HG02981 (cell line): Measurements from ENCODE around the gene SPOP.
"Not testable (repeated sequence)": the region's sequence is repeated elsewhere in the genome, so short reads cannot be mapped to it uniquely, and the experiment has no call there.

Experiments used
- ATAC-seq: cut with Tn5 transposase; IDR thresholded peaks from one replicate; pipeline ENCODE4 v1.9.1; 2021; ENCODE audit warnings: mild to moderate bottlenecking, moderate library complexity; ENCODE audit not compliant: unreplicated experiment

The SPOP gene

DNA sequence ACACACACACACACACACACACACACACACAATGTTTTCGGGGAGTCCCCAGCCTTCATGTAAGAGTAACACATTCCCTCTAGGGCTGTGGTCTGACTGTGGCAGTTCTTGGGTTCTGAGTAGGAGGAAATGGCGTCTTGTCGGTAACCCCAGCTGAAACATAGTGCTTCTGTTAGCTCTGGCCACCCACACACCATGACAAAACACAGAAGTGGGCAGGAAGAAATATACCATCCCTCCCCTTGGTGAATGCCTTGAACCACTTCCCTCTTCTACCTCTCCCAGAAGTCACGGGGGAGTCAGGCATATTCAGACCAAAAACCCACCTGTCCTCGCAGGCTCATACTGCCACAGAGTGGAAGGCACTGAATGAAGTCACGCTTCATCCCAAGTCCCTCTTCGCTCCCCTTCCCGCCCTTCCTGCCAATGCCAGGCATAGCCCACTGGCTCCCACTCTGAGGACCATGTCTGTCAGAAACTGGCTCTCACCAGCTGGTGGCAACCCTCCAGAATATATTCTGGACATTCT lies 18.4 kb upstream of the SPOP start:
- no peak for ATAC-seq

DNA sequence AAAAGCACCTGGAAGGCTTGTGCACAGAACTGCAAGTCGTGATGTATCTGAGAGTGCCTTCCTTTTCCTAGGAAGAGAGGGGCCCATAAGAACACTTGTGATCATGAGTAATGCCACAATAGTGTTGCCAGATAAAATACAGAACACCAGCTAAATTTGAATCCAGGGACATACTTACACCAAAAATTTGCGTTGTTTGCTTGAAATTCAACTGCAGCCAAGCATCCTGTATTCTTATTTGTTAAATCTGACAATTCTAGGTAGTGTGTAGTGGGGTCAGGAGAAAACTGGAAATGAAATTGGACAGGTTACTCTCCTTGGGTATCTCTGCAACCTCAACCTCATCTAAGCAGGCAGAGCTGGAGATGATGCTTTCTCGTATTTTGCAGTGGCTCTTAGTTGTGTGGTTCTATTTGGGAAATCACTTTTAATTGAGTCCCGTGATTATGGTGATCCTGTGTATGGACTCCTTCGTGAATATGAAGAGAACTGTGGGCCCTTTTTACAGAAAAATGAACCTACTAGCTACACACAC lies 17.9 kb upstream of the SPOP start:
- ATAC-seq, result no peak

DNA sequence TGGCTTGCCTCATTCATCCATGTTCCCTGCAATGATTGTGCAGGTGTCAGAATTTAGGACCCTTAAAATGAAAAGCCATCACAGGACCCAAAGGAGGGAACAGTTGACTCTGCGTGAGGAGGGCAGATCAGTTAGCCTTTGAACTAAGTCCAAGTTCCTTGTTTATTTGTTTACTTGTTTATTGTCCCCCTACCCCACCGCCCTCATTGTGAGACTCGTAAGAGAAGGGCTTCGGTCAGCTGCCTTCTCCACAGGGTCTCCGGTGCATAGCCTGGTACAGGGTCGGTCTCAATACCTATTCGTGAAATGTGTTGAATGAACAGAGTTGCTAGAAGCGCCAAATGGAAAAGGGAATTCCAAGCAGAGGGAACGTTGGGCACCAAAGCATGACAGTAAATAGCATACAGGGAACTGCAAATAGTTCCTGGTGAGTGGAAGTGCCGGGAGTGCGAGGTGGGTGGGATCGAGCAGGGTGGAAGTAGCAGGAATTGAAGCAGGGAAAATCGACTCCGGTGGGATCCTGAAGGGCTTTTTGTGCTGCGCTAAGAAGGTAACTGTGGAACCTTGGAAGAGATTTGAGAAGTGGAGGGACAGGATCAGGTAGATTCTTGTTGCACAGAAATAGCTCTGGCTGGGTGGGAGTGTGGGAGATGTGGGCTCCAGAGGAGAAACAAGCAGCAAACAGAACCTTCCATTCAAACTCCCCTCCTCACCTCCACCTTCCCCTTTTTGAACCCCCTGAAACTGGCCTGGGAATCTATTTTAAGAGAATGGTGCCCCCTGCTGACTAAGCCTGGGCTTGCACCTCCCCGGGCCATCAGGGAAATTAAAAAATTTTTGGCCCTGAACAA lies 17.2 kb upstream of the SPOP start:
- ATAC-seq, result no peak

DNA sequence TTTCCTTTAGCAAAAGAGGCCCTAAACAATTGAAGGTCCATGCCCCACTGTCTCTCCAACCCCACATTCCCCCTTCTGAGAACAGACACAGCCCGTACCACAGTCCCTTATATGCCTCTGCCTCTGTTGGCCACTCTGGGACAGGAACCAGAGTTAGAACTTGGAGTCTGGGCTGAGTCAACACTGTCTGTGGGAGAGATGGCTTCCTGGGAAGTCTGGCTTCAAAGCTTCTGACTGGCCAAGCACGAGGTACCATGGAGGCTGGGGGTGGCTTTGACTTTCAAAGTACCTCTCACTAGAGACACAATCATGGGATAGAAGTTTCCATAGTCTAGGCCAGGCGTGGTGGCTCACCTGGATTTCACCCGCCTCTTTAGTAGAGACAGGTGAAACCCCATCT lies 14.9 kb upstream of the SPOP start:
- ATAC-seq, result no peak

DNA sequence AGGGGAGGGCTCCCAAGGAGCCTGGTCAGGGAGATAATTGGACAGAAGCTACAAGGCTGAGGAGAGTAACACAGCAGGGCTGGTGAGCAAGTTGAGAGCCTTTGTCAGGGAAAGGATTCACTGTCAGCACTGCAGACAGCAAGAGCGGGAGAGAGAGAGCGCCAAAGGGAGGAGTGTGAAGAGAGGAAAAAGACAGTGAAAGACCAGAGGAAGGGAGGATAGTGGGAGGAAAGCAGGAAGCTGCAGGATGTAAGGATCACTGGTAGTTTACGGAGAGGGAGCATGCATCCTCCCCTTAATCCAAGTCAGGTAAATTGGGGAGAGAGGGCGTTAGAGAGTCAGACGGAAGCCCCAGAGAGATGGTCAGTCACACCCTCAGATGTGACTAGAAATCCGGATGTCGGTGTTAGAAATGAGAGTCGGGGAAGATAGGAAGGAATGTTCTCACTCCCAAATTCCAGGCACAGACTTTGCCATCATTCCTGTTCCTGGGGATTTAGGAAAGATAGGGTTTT lies 13.8 kb upstream of the SPOP start:
- ATAC-seq, result no peak

DNA sequence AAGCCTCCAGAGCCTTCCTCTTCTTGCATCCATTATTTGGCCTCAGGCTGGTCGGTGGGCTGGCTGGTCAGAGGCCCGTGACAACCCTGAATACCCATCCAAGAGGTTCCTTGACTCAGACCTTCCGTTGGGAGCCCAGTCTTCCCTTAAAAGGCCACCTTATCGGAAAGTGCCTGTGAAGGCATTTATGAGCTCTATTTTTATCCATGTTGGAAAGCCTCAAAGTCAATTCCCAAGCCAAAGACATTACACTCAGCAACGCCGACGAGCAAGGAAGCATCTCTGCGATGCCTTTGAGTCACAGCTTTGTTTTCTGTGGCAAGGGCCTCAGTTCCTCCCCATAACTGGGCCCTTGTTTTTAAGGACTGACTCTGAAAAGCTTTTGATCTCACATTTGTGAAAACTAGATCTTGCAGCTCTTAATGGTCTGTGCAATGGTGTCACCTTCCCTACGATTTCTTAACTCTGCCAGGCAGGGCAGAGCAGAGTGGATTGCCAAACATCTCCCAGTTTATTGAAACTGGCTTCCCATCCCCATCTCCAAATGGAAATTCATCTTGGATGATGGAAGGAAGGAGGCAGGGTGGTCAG lies 13.3 kb upstream of the SPOP start:
- ATAC-seq, result no peak

DNA sequence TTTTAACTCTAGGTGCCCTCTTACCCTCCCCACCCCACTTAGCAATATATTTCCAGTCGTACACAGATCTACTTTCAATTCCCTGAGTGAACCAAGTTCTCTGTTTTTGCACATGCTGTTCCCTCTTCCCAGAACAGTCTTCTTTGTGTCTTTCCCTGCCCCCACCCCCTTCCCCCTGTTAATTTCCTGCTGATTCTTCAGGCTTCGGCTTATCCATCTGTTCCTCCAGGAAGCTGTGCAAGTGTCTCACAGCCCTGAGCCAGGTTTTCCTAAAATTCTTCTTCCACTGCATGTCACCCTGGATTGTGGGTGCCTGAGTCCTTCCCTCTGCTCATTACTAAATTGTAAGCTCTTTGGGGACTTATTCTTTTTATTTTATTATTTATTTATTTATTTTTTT lies 12.4 kb upstream of the SPOP start:
- ATAC-seq, result no peak

DNA sequence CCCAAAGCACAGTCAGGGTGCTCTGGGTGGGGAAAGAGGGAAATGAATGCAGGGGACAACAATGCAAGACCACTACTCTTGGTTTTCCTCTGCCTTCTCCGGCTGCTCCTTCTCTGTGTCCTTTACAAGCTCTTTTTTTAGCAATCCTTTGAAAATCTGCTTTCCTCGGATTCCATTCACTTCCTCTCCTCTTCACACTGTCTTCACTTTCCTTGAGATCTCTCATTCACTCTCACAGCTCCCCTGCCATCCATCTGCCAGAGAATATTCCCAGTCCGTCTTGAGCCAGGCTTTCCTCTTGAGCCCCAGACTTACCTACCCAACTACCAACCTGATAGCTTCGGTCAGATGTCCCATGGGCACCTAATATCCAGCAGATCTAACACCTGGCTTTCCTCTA lies 11.0 kb upstream of the SPOP start:
- ATAC-seq, result no peak

DNA sequence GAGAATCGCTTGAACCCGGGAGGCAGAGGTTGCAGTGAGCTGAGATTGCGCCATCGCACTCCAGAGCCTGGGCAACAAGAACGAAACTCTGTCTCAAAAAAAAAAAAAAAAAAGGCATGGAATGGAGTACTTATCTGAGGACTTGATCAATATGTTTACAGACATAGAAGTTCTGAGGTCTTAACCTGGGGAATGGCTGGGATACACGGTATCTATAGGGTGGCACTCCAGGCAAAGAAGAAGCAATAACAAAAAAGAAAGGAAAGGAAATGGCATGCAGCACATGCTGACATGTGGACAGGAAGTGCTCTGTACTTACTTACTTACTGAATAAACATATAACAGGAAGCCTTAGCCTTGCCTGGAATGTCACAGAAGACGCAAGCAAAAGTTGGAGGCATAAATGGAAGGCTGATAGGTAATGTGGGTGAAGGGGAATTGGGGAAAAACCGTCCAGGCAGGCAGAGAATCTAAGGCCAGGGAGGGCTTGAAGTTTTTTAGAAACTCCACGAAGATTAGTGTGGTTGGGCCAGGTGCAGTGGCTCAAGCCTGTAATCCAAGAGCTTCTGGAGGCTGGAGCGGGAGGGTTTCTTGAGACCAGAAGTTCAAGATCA lies 10.1 kb upstream of the SPOP start:
- ATAC-seq, result no peak

DNA sequence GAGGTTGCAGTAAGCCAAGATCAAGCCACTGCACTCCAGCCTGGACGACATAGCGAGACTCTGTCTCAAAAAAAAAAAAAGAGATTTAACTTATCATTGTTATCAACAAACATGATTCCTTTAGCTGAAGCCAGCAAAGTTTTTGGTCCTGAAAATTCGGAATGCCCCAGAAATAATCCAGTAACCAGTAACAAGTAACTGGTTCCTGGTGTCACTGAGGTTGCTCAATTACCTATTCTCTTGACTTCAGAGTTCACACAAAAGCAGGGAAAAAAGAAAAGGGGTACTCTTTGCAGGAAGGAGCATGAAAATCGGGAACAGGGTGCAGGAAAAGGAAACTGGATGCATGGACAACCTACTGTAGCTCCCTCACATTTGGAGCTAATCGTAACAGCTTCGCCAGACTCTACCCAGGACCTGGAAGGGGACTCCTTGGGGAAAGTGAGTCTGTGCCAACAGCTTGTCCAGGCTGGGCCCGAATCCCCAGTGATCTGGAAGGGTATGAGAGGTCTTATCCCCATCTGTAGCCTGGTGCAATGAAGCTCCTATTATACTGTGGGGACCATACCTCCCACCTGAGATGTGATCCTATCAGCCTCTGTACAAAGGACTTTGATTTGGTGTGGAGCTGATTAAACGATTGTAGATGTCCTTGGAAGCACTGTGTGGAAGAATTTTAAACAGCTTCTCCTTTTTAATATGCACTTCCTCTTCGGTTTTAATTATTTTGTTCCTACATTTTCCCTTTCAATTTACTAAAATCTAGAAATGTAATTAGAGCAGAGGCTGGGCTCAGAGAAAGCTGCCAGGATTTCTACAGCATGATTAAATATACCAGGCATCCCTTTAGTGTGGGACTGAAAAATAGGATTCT lies 3.4 kb upstream of the SPOP start:
- ATAC-seq, result no peak

DNA sequence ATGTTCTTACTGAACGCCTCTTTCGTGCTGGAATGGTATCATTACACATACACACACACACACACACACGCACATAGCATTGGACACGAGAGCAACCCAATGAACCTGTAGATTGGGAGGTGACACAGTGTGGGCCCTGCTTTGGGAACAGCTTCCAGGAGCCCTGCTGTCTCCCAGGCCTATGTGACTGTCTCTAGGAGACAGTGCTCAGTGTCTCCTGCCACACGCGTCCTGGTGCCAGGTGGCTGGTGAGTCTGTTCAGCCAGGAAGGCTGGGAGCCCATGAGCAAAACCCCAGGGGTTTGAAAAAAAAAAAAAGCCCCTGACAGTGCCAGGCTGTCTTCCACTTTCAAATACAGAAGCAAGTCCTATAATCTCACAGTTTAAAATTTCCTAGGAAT lies 2.4 kb upstream of the SPOP start:
- no peak for ATAC-seq

DNA sequence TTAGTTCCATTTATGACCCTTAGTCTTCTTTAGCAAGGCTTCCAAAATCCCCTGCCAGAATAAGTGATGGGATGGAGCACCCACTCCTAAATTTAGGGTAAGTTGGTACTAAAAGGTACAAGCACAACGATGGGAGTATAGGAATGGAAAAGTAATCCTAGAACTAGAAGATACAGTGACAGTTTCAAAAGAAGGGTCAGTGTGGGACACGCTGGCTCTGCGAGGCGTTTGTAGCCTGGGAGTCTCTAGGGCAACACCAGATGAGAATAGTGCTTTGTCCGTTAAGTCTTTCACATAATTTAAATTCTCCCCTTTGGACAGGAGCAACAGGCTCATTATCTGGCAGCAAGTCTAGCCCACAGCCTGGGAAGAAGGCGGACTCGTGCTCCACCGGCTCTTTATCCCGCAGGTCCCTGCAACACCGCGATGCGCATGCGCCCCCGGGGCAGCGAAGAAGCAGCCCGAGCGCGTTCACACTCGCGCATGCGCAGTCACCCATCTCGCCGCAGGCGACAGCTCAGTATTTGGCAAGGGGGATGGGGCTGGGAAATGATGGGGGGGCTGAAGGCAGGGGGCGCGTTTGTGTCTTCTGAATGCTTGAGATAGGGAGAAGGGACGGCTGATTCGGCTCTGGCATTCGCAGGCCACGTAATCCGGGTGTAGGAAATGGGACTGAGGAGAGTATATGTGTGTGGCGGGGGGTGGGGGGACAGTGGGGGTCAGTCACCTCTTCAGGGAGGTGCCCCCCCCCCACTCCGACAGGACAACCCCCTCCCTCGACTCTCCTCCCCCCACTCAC lies 564 bp downstream of the SPOP start:
- ATAC-seq, result peak; percentile 47

DNA sequence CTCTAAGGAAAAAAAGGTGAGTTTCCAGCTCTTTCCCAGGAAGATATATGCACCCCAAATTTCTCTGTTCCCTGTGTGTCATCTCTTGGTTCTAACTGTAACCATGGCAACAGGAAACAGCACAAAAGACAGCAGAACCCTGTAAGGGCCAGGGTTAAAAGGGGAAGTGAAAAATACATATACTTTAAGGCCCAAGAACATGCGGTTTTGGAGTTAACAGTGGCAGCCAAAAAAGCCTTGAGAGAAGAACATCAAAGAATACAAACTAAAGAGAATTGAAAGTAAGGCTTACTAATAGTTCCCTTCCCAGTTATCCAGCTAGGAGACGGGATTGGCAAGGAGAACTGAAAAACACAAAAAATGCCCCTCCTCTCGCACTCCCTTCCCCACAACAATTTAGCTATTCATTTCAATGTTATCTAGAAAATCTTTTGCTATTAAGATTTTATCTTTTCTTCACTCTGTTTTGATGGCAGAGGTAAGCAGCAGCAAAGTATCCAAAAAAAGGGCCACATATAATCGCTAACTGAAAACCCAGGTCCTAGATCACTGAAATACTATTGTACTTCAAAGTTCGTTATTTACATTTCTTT lies 1.5 kb downstream of the SPOP start:
- peak; percentile 60 for ATAC-seq

DNA sequence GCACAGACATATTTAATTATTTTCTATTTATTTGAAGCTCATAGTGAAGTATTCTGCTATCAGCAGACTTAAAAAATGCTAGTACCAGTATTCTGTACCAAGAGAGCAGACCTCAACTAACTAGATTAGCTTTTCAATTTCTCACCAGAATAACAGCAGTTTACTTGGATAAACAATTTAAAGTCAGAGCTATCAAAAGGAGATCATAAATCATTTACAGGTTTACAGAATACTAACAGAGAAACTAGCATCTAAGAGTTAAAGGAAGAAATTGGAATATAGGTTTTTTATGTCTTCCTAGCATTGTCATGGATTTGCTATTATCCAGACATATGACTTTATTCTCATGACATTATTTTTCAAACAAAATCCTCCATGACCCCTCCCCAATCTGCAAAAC lies 3.4 kb downstream of the SPOP start:
- no peak for ATAC-seq

DNA sequence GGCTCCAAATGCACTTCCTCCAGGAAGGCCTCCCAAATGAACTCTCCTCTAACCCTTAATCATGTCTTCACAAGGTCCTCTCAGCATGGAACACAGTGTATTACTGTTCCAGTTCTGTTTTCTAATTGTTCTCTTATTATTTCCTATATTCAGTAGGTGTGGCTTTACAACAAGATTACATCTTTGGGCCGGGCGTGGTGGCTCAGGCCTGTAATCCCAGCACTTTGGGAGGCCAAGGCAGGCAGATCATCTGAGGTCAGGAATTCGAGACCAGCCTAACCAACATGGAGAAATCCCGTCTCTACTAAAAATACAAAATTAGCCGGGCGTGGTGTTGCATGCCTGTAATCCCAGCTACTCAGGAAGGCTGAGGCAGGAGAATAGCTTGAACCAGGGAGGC lies 4.2 kb downstream of the SPOP start:
- not testable (repeated sequence) for ATAC-seq

DNA sequence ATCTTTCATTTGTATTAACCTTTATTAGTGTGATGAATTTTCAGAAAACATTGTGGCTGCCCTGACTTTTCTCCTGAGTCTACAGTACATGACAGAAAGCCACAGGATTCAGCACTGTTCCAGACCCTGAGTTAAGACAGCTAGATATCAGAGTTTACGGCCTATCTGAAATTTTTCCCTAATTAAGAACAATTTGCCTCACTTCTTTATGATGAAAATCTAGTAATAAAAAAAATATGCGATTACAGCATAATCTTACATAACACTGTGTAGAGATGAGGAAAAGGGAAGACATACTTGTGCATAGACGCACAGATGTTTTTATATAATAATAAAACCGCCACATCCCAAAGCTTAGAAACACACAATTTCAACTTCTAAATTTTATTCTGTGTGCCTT lies 7.3 kb downstream of the SPOP start:
- ATAC-seq, result no peak

DNA sequence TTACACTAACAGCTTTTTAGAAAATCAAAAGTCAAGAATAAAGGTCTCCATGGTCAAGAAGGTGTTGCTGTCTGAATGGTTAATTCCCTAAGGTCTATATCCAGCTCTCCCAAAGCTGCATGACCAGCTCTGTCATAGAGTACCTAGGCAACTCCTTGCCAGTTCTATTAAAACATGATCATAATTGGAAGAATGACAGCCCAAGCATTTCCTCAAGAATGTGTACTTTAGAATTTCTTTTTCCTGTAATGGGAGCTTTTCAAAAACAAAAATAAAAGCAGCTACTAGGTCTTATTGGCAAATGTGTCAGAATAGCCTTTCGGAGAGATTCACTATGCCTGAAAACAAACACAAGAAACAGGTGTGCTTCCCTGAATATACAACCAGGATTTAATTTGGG lies 7.9 kb downstream of the SPOP start:
- ATAC-seq, result no peak

DNA sequence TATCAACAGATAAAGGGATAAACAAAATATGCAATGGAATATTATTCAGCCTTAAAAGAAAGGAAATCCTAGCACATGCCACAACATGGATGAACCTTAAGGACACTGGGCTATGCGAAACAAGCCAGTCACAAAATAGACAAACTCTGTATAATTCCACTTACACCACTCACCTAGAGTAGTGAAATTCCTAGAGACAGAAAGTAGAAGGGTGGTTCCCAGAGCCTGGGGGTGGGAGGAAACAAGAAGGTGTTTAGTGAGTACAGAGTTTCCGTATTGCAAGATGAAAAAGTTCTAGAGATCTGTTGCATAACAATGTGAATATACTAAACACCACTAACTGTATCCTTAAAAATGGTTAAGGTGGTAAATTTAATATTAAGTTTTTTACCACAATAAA lies 10.0 kb downstream of the SPOP start:
- ATAC-seq, result no peak

DNA sequence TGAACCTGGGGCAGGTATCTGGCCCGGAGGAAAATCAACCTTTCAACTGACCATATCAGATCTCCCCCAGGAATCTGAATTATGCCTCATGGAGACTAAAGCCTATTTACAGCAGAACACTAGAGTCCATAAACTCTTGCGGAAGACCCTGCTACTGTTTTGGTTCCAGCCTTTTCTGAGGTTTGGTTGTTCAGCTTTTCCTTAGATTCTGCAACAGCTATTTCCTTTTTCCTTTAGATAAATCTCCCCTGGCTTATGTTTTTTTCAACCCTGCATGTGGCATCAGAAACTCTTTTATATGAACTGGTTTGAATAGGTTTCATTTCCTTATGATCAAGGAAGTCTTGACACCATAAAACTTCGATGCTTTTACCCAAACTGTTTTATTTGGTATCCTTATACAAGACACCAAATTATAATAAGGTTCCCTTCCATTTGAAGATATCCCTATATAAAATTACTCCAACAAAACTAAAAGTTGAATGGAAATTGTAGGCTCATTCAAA lies 13.1 kb downstream of the SPOP start:
- ATAC-seq, result no peak
